OCI-LY7 (cell line): ENCODE measurements around the gene PPP6R3. TPM values are rescaled to one million over a fixed set of nuclear protein-coding genes. Genes with fewer than 3 reads are reported as not detected.

ENCODE experiments used
- BruUV-seq: library from RNA; stranded (reverse); fragments of 400-500 nt; replicated peaks from 2 replicates; lab custom pipeline; 2021; lab: Mats Ljungman, UMichigan
- CTCF ChIA-PET: fragments of 300-600 bp; sonication (Branson Sonifier 250); formaldehyde crosslinking; loops from one replicate; lab custom pipeline; 2022; ENCODE audit warnings: antibody characterized with exemption; ENCODE audit not compliant: unreplicated experiment; lab: Charles Lee
- POLR2A ChIA-PET: fragments of 300-600 bp; sonication (Branson Sonifier 250); formaldehyde crosslinking; loops from one replicate; lab custom pipeline; 2022; ENCODE audit warnings: antibody characterized with exemption; lab: Charles Lee
- DNase-seq: peaks from one replicate; pipeline ENCODE4 v3.0.0-alpha.2; 2015; ENCODE audit warnings: low spot score
- H2AFZ ChIP-seq: fragments of 200-600 bp; sonication (generic), shearing (Covaris generic); 2 replicates; pipeline ENCODE4 v1.6.1; 2014; ENCODE audit warnings: mild to moderate bottlenecking, antibody characterized with exemption, low read length, moderate library complexity
- H3K27ac ChIP-seq: fragments of 200-600 bp; sonication (generic); 2 replicates; pipeline ENCODE4 v1.5.1; 2014; ENCODE audit warnings: mixed run types, low read depth, mild to moderate bottlenecking, moderate library complexity, low read length, inconsistent platforms; ENCODE audit not compliant: poor library complexity, severe bottlenecking
- H3K36me3 ChIP-seq: fragments of 200-600 bp; sonication (generic); 2 replicates; pipeline ENCODE4 v1.6.1; 2014; ENCODE audit warnings: mild to moderate bottlenecking, antibody characterized with exemption, low read length, moderate library complexity, mixed read lengths; ENCODE audit not compliant: insufficient read depth
- H3K4me1 ChIP-seq: fragments of 200-600 bp; sonication (generic); 2 replicates; pipeline ENCODE4 v1.5.1; 2014; ENCODE audit warnings: mild to moderate bottlenecking, low read length; ENCODE audit not compliant: insufficient read depth, poor library complexity, severe bottlenecking
- H3K4me2 ChIP-seq: fragments of 200-600 bp; sonication (generic); 2 replicates; pipeline ENCODE4 v1.6.1; 2014; ENCODE audit warnings: mild to moderate bottlenecking, low read length
- H3K4me3 ChIP-seq: fragments of 200-600 bp; sonication (generic); 2 replicates; pipeline ENCODE4 v1.5.1; 2014; ENCODE audit warnings: mild to moderate bottlenecking, low read depth, low read length; ENCODE audit not compliant: poor library complexity, severe bottlenecking
- H3K79me2 ChIP-seq: fragments of 200-600 bp; sonication (generic); 2 replicates; pipeline ENCODE4 v1.6.1; 2016; ENCODE audit warnings: low read depth, mild to moderate bottlenecking, low read length, moderate library complexity, mixed read lengths; ENCODE audit not compliant: insufficient read depth
- H3K9me2 ChIP-seq: fragments of 200-600 bp; sonication (generic); 2 replicates; pipeline ENCODE4 v1.6.1; 2016; ENCODE audit warnings: mild to moderate bottlenecking, low read length, mixed read lengths; ENCODE audit not compliant: insufficient read depth
- H3K9me3 ChIP-seq: fragments of 200-600 bp; sonication (generic); 2 replicates; pipeline ENCODE4 v1.6.1; 2014; ENCODE audit warnings: mild to moderate bottlenecking, mixed run types, low read length, mixed read lengths
- H4K20me1 ChIP-seq: fragments of 200-600 bp; sonication (generic); 2 replicates; pipeline ENCODE4 v1.6.1; 2014; ENCODE audit warnings: mild to moderate bottlenecking, antibody characterized with exemption, low read length, moderate library complexity, mixed read lengths; ENCODE audit not compliant: insufficient read depth
- EZH2phosphoT487 ChIP-seq: fragments of 200-600 bp; sonication (generic); IDR thresholded peaks from 2 replicates; pipeline ENCODE4 v1.6.1; 2018; ENCODE audit warnings: low read depth, borderline replicate concordance, mild to moderate bottlenecking, mixed run types, antibody characterized with exemption, low read length, moderate library complexity, mixed read lengths
- intact Hi-C: fragments of 100-400 bp; cut with micrococcal nuclease; formaldehyde crosslinking; loops from one replicate; pipeline ENCODE4 v1.10.0; 2022; ENCODE audit not compliant: unreplicated experiment
- total RNA-seq, 2 experiments: library from RNA; depleted of rRNA in 1 of 2; stranded (reverse); fragments of >200 nt in 1 of 2; shearing (Covaris generic) in 1 of 2; gene quantifications; 2 replicates each; pipeline ENCODE4 v1.2.3, GENCODE V29; 2014 to 2022
- TF ChIP-seq, protein P1 (sequence below): fragments of 200-600 bp; sonication (generic); conservative IDR thresholded peaks from 2 replicates; pipeline ENCODE4 v1.5.1; 2014; ENCODE audit warnings: mild to moderate bottlenecking, antibody characterized with exemption, low read length, moderate library complexity, mixed read lengths

PPP6R3 gene
- total RNA-seq, 2 experiments from 2014 or later: 122 to 151 TPM

DNA sequence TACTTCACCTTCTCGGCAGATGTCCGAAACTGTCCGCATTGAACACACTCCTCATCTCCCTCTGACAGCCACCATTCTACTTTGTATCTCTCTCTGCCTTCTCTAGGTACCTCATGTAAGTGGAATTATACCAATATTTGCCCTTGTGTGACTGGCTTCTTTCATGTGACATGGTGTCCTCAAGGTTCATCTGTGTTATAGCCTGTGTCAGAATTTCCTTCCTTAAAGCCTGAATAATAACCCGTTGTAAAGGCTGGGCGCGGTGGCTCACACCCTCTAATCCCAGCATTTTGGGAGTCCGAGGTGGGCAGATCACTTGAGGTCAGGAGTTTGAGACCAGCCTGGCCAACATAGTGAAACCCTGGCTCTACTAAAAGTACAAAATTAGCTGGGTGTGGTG, 40.4 kb upstream of the PPP6R3 start:
- Histone ChIP-seq H3K36me3 (no peaks in the 10 kb centered on the region), H3K4me1 (no peaks in the 10 kb centered on the region), H2AFZ (no peak overlapping the region), H3K27ac (no peak overlapping the region), H4K20me1 (no peaks in the 10 kb centered on the region), H3K4me2 (no peak overlapping the region), H3K79me2 (no peaks in the 10 kb centered on the region), H3K9me2 (no peaks in the 10 kb centered on the region), H3K4me3 (no peak overlapping the region), H3K9me3 (no peaks in the 10 kb centered on the region)
- no peak for TF ChIP-seq EZH2phosphoT487
- TF ChIP-seq, protein P1, sequence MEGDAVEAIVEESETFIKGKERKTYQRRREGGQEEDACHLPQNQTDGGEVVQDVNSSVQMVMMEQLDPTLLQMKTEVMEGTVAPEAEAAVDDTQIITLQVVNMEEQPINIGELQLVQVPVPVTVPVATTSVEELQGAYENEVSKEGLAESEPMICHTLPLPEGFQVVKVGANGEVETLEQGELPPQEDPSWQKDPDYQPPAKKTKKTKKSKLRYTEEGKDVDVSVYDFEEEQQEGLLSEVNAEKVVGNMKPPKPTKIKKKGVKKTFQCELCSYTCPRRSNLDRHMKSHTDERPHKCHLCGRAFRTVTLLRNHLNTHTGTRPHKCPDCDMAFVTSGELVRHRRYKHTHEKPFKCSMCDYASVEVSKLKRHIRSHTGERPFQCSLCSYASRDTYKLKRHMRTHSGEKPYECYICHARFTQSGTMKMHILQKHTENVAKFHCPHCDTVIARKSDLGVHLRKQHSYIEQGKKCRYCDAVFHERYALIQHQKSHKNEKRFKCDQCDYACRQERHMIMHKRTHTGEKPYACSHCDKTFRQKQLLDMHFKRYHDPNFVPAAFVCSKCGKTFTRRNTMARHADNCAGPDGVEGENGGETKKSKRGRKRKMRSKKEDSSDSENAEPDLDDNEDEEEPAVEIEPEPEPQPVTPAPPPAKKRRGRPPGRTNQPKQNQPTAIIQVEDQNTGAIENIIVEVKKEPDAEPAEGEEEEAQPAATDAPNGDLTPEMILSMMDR: no peak
- POLR2A ChIA-PET: no interaction called here
- intact Hi-C loops: no loop called here
- CTCF ChIA-PET: no interaction called here
- BruUV-seq: no TSS peak
- no peak for DNase-seq

DNA sequence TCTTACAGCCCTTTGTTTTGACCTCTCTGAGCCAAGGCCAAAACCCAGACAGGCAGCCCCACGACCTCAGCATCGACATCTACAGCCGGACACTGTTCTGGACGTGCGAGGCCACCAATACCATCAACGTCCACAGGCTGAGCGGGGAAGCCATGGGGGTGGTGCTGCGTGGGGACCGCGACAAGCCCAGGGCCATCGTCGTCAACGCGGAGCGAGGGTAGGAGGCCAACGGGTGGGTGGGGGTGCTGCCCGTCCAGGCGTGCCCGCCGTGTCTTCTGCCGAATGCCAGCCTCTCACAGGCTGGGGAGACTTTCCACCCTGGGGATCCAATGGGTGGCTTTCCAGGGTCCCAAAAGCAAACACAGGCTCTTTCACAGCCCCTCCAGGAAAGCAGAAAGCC, 37.1 kb upstream of the PPP6R3 start:
- no peaks in the 10 kb centered on the region for H3K9me3 ChIP-seq
- no peak overlapping the region for H3K4me2 ChIP-seq
- no peak overlapping the region for H2AFZ ChIP-seq
- no peaks in the 10 kb centered on the region for H3K4me1 ChIP-seq
- no TSS peak for BruUV-seq
- intact Hi-C loops: no loop called here
- ChIA-PET POLR2A (no interaction called here), CTCF (no interaction called here)
- TF ChIP-seq, protein P1: no peak
- TF ChIP-seq EZH2phosphoT487: no peak
- H3K79me2 ChIP-seq: no peaks in the 10 kb centered on the region
- H3K36me3 ChIP-seq: no peaks in the 10 kb centered on the region
- H3K9me2 ChIP-seq: no peaks in the 10 kb centered on the region
- no peak for DNase-seq
- no peaks in the 10 kb centered on the region for H4K20me1 ChIP-seq
- no peak overlapping the region for H3K4me3 ChIP-seq
- H3K27ac ChIP-seq: no peak overlapping the region

DNA sequence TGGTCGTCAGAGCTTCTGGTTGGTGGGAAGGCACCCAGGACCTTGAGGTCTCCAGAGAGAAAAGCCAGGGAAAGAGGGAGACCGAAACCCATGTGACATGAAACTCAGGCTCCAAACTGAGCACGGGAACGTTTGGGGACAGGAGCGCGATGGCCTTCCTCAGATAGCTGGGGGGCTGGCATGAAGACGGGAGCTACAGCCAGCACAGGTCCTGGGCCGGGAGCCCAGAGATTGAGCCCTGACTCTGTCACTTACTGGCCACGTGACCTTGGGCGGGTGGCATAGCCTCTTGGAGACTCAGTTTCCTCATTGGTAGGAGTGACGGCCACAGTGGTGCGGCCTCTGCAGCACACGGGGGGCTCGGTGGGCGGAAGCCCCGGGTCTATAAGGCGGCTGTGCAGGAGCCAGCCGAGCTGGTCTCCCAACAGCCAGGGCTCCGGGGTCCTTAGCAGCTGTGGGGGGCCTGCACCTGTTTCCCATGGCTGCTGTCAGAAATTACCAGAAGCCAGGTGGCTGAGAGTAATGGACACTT, 36.4 kb upstream of the PPP6R3 start:
- no peak overlapping the region for H3K4me3 ChIP-seq
- DNase-seq: no peak
- BruUV-seq: no TSS peak
- TF ChIP-seq, protein P1: no peak
- TF ChIP-seq EZH2phosphoT487: no peak
- CTCF ChIA-PET: no interaction called here
- POLR2A ChIA-PET: no interaction called here
- no peaks in the 10 kb centered on the region for H3K9me2 ChIP-seq
- H4K20me1 ChIP-seq: no peaks in the 10 kb centered on the region
- H3K4me2 ChIP-seq: no peak overlapping the region
- no peaks in the 10 kb centered on the region for H3K79me2 ChIP-seq
- H3K4me1 ChIP-seq: no peaks in the 10 kb centered on the region
- no peak overlapping the region for H2AFZ ChIP-seq
- no peaks in the 10 kb centered on the region for H3K9me3 ChIP-seq
- H3K36me3 ChIP-seq: no peaks in the 10 kb centered on the region
- no peak overlapping the region for H3K27ac ChIP-seq
- intact Hi-C loops: no loop called here
